ENCODE results near the gene DNAH8.
"Not testable (repeated sequence)": the region's sequence is repeated elsewhere in the genome, so short reads cannot be mapped to it uniquely, and the experiment has no call there.

Gene DNAH8

GRCh38 chr6:38753707-38754106 is 38.6 kb downstream of the DNAH8 start:
- DNase-seq, result no peak

DNA sequence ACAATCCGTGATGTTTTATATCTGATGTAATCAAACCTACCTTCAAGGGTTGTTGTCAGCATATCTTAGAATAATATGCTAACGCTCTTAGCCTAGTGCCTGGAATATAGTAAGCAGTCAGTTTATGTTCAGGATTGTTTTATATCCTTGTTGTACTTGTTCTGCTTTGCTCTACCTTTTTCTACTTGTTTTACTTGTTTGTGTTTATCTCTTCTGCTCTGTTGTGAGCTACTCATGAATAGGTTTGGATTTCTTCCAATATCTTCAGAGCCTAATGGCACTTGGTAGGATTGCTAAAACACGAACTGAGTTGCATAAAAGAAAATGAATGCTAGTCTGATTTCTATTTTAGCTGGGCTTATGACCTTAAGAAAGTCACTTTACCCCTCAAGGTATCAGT is 40.1 kb downstream of the DNAH8 start:
- DNase-seq, result no peak

DNA sequence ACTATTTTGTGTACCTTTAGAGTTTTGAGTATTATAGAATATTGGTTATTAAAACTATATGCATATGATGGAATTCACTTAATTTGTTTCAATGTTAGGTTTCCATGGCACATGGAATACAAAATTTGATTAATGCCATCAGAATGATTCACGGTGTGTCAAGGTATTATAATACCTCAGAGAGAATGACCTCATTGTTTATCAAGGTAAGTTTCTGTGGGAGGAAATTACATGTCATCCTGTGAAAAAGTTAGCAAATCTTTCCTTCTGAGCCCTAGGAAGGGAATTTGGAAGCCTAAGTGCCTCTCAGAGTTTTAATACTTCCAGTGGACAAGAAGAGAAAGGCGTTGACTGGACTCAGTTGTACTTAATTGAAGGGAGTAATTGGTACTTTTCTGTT is 40.8 kb downstream of the DNAH8 start:
- DNase-seq, result no peak

DNA sequence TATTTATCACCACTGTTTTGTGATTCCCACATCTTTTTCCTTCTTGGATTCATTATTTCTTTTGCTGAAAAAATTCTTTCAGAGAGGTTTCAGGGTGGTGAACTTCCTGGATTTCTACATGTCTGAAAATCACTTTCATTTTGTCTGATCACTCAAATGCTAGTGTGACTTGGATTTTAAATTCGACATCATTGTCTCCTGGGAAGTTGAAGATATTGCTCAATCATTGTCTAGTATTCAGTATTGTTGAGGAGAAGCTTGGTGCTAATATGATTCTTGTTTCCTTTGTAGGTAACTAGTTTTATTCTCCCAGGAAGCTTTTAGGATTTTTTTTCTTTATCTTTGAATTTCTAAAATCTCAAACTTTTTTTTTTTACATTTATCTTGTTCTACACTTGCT is 45.0 kb downstream of the DNAH8 start:
- no peak for DNase-seq

DNA sequence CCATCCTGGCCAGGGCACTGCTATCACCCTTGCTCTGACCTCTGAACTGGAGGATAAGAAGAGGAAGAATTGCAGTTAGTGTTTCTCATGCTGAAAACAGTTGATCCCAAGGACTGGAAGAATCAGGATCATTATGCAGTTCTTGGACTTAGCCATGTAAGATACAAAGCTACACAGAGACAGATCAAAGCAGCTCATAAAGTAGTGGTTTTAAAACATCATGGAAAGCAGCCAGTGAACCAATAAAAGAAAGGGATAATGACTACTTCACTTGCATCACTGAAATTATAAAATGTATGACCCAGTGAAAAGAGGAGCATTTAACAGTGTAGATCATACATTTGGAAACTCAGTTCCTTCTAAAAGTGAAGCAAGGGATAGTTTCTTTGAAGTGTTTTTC is 47.7 kb downstream of the DNAH8 start:
- DNase-seq, result no peak

GRCh38 chr6:38767560-38767959 is 52.4 kb downstream of the DNAH8 start:
- DNase-seq, result no peak

- no peak for DNase-seq
Observed at GRCh38 chr6:38773338-38773737, 58.2 kb downstream of the DNAH8 start.

- DNase-seq, result no peak
Observed at GRCh38 chr6:38774929-38775707, 60.0 kb downstream of the DNAH8 start.

GRCh38 chr6:38775870-38776269 is 60.8 kb downstream of the DNAH8 start:
- no peak for DNase-seq

DNA sequence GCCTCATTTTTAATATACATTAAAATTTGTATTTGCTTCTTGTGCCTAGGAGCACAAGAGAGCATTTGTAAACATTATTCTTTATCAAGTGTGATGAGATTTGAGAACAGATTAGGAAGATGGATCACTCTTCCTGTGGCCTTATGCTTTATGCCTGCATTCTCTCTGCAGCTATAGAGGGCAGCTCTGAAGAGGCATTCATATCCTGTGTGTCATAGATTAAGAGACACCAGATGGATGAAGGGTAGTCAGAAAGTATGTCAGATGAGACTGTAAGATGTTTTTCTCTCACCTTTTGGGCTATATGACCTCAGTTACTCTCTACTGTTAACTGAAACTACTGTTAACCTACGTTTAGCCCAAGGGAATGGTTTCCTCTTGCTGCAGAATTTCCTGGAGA is 61.4 kb downstream of the DNAH8 start:
- no peak for DNase-seq

GRCh38 chr6:38779310-38780062 is 64.4 kb downstream of the DNAH8 start:
- no peak for DNase-seq

DNA sequence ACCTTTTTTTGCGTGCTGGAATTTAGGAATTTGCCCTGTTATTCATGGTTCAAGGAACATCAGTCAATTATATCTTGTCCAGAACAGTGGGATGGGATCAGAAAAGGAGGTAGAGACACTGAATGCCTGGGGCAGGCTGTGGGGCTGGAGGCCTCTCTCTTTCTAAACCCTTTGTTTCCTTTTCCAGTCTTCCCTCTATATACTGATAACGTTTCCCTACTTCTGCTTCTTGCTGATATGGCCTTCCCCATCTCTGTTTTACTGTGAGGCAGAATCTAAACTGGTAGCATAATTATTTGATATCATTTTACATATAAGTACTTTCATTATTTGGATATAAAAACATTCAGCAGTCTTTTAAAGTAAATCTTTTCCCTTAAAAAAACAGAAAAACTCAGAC is 67.5 kb downstream of the DNAH8 start:
- no peak for DNase-seq

DNA sequence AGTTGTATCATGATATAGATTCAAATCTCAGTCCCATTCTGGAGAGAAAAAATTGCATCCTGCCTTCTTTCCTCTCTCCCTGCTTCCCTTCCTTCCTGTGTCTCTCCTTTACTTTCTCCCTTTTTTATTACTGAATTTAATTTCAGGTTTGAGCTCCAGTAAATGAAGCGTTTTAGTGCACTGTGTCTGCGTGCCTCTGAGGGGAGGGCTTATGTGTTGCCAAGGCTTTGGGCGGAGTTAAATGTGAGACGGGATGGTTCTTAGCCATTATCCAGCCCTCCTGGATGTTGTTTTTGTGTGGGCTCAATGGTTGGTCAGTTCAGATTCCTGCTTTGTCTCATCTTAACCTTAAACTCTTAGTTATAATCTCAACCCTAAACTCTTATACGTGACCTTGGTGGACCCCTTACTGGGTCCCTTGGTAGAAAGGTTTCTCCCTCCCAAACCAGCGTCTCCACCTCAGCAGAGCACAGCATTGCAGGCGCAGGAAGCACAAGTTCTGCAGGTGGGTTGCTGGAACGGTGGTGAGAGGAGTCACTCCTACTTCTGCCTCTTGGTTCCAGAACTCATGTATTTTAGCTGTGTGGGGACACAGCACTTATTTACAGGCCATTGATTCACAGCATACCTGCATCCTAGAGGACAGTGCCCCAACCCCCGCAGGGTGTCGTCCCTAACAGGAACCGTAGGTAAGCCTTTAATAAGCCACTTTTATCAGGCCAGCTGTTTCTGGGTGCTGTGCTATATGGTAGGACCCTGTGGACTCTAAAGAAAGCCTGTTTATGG is 68.5 kb downstream of the DNAH8 start:
- DNase-seq, result no peak

DNA sequence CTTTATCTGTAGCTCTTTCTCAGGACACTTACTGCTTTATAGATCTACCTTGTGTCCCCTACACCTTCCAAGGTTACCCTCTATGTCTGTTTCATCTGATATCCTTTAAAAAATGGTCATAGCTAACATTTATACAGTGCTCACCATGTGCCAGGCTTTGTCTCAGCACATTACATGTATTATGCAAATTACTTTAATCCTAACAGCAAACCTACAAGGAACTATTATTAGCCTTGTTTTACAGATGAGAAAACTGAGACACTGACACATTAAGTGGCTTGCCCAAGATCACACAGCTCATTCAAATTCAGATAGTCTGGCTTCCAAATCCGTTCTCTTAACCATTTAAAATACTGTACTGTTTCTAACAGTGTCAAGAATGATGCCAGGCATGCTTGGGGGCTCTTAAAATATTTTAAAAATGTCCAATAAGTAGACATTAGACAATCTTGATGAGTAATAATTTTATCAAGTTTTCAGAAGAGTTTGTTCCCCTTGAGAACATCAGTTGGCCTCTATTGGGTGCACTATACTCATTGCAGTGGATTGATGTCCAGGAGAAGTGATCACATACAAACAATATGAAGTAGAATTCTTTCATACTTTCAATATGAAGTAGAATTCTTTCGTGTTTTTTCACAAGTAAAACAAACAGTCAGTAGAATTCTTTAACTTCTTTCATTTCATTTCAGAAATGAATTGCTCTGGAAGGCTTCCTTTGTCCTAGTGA is 69.6 kb downstream of the DNAH8 start:
- DNase-seq, result no peak

DNA sequence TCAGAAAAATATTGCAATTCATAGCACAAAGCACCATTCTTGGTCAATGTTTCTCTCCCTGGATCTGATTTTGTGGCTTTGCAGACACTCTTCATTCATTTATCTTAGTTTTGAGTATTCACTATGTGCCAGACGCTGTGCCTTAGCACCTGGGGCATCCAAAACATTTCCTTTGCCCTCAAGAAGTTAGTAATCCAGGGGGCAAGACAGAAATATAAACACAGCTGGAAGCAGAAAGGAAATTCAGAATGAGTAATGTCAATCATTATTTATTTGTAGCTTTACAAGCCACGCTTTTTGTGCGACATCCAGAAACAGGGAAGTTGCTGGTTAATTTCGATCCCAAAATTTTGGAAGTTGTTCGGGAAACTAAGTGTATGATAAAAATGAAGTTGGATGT is 71.4 kb downstream of the DNAH8 start:
- no peak for DNase-seq

DNA sequence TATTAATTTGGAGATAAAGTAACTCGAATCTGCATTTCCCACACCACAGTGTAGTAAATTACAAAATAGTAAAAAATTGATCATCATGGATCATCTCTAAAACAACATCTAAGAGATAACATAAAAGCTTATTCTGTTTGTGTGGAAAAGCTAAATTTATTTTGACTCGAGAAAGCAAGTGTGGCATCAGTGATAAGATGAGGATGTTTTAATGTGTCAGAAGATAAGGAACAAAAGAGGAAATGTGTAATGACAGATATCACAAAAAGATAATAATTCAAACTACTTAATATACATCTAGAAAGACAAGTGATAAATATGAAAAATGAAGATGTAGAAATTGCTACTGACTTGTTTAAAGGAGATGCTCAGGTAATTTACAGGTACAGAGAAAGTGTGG is 74.1 kb downstream of the DNAH8 start:
- DNase-seq, result no peak

DNA sequence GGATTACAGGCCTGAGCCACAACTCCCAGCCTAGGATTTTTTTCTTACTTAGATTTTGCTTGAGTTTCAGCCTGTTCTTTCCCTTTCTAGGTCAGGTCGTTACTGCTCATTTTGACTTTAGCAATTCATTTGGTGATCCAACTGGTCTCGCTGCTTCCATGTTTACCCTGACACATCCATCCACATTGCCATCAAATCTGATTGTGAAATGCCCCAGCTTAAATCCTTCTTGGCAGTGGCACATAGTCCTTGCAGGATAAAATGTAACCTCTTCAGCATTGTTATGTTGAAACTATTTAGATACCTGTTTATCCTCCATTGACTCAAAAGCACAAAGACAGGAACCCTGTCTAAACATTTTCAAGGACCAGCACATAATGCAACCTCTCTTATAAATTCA is 77.2 kb downstream of the DNAH8 start:
- no peak for DNase-seq

- DNase-seq, result no peak
Observed at GRCh38 chr6:38794682-38795081, 79.6 kb downstream of the DNAH8 start.

GRCh38 chr6:38796006-38796405 is 80.9 kb downstream of the DNAH8 start:
- no peak for DNase-seq

- DNase-seq, result not testable (repeated sequence)
Observed at GRCh38 chr6:38796437-38796836, 81.3 kb downstream of the DNAH8 start.

DNA sequence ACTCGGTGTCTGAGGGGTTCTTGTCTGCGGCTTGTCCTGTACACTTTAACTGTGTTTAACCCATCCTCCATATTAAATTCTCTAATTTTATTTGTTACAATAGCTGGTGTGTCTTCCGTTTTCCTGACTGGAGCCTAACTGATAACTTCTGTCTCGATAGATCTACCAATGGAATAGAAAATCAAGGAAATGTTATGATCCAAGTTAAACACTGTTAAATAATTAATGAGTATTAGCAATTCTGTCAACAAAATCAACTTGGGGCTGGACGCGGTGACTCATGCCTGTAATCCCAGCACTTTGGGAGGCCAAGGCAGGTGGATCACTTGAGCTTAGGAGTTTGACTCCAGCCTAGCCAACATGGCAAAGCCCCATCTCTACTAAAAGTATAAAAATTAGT is 81.7 kb downstream of the DNAH8 start:
- DNase-seq, result no peak

DNA sequence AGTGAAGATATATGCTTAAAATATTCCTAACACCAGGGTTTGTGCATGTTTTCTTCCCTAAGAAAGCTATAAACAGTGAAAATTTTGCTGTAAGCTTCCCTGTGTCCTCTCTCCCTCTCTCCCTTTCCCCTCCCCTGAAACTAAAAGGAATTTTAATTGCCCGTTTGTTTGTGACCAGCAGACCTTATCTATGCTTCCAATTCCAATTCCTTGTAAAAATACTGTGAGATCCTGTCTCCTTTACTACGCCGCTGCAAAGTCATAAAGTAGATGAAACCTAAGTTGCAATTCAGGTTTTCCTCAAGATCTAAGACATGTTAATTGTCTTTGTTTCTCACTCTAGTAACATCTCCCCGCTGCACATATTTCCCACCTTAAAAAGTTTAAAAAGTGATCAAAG is 82.3 kb downstream of the DNAH8 start:
- no peak for DNase-seq

GRCh38 chr6:38799529-38800184 is 84.5 kb downstream of the DNAH8 start:
- no peak for DNase-seq
